Measurements from ENCODE around the gene PRR23E. TPM values are rescaled to one million over a fixed set of nuclear protein-coding genes. Genes with fewer than 3 reads are reported as not detected.

The PRR23E gene
- total and polyA plus RNA-seq, 2 donors from 2014 or later: not detected

GRCh38 chr3:127174715-127175140 lies 18.2 kb upstream of the PRR23E start:
- no peaks in the 10 kb centered on the region for H3K36me3 ChIP-seq (ENCODE audit: control insufficient read depth in 2 of 3, insufficient read depth in 3 of 3, low read length in 3 of 3)
- TF ChIP-seq CTCF (IDR thresholded peaks at IDR 0.05; ENCODE audit: borderline replicate concordance, extremely low read depth, insufficient read depth): no peak
- no peak for DNase-seq

GRCh38 chr3:127175272-127175671 lies 17.7 kb upstream of the PRR23E start:
- peak in 1 of 5 donors; percentile 49 for DNase-seq
- Histone ChIP-seq H3K9me3 (ENCODE audit: control insufficient read depth in 2 of 3, insufficient read depth in 1 of 3, low read length in 3 of 3) (no peaks in the 10 kb centered on the region), H3K9ac (ENCODE audit: low read length in 3 of 3) (no peak overlapping the region), H3K27ac (ENCODE audit: low read depth in 2 of 2, low read length in 2 of 2) (no peak overlapping the region), H3K4me3 (ENCODE audit: low read length in 3 of 3) (no peak overlapping the region), H3K27me3 (ENCODE audit: control insufficient read depth, insufficient read depth, low read length) (no peaks in the 10 kb centered on the region), H3K4me1 (ENCODE audit: control insufficient read depth in 2 of 3, insufficient read depth in 2 of 3, low read depth in 1 of 3, low read length in 3 of 3) (no peaks in the 10 kb centered on the region), H3K36me3 (ENCODE audit: control insufficient read depth in 2 of 3, insufficient read depth in 3 of 3, low read length in 3 of 3) (no peaks in the 10 kb centered on the region)
- TF ChIP-seq CTCF (IDR thresholded peaks at IDR 0.05; ENCODE audit: borderline replicate concordance, extremely low read depth, insufficient read depth): no peak
- FAIRE-seq: no peak
- intact Hi-C loops (cut with DNase I): no loop called here

More at GRCh38 chr3:127174715-127175140, 18.2 kb upstream of the PRR23E start:
- Histone ChIP-seq H3K27ac (ENCODE audit: low read depth in 2 of 2, low read length in 2 of 2) (no peak overlapping the region), H3K9ac (ENCODE audit: low read length in 3 of 3) (no peak overlapping the region), H3K4me1 (ENCODE audit: control insufficient read depth in 2 of 3, insufficient read depth in 2 of 3, low read depth in 1 of 3, low read length in 3 of 3) (no peaks in the 10 kb centered on the region), H3K4me3 (ENCODE audit: low read length in 3 of 3) (no peak overlapping the region), H3K9me3 (ENCODE audit: control insufficient read depth in 2 of 3, insufficient read depth in 1 of 3, low read length in 3 of 3) (no peaks in the 10 kb centered on the region), H3K27me3 (ENCODE audit: control insufficient read depth, insufficient read depth, low read length) (no peaks in the 10 kb centered on the region)
- intact Hi-C loops (cut with DNase I): no loop called here
- FAIRE-seq: no peak

GRCh38 chr3:127177226-127177625 lies 15.7 kb upstream of the PRR23E start:
- intact Hi-C loops (cut with DNase I): no loop called here
- FAIRE-seq: no peak
- Histone ChIP-seq H3K9me3 (ENCODE audit: control insufficient read depth in 2 of 3, insufficient read depth in 1 of 3, low read length in 3 of 3) (no peaks in the 10 kb centered on the region), H3K27ac (ENCODE audit: low read depth in 2 of 2, low read length in 2 of 2) (no peak overlapping the region), H3K4me1 (ENCODE audit: control insufficient read depth in 2 of 3, insufficient read depth in 2 of 3, low read depth in 1 of 3, low read length in 3 of 3) (no peaks in the 10 kb centered on the region), H3K4me3 (ENCODE audit: low read length in 3 of 3) (no peak overlapping the region), H3K36me3 (ENCODE audit: control insufficient read depth in 2 of 3, insufficient read depth in 3 of 3, low read length in 3 of 3) (no peaks in the 10 kb centered on the region), H3K27me3 (ENCODE audit: control insufficient read depth, insufficient read depth, low read length) (no peaks in the 10 kb centered on the region), H3K9ac (ENCODE audit: low read length in 3 of 3) (no peak overlapping the region)
- no peak for DNase-seq
- TF ChIP-seq CTCF (IDR thresholded peaks at IDR 0.05; ENCODE audit: borderline replicate concordance, extremely low read depth, insufficient read depth): peak; percentile 15

- DNase-seq: no peak
- no peaks in the 10 kb centered on the region for H3K4me1 ChIP-seq (ENCODE audit: control insufficient read depth in 2 of 3, insufficient read depth in 2 of 3, low read depth in 1 of 3, low read length in 3 of 3)
- H3K27ac ChIP-seq (ENCODE audit: low read depth in 2 of 2, low read length in 2 of 2): no peak overlapping the region
- no peak overlapping the region for H3K4me3 ChIP-seq (ENCODE audit: low read length in 3 of 3)
- no peak overlapping the region for H3K9ac ChIP-seq (ENCODE audit: low read length in 3 of 3)
- intact Hi-C loops (cut with DNase I): no loop called here
- H3K36me3 ChIP-seq (ENCODE audit: control insufficient read depth in 2 of 3, insufficient read depth in 3 of 3, low read length in 3 of 3): no peaks in the 10 kb centered on the region
- H3K27me3 ChIP-seq (ENCODE audit: control insufficient read depth, insufficient read depth, low read length): no peaks in the 10 kb centered on the region
- TF ChIP-seq CTCF (IDR thresholded peaks at IDR 0.05; ENCODE audit: borderline replicate concordance, extremely low read depth, insufficient read depth): no peak
- H3K9me3 ChIP-seq (ENCODE audit: control insufficient read depth in 2 of 3, insufficient read depth in 1 of 3, low read length in 3 of 3): no peaks in the 10 kb centered on the region
- FAIRE-seq: no peak
Measured at GRCh38 chr3:127180859-127181258, 12.1 kb upstream of the PRR23E start.
